ENCODE results near the gene GAS7. TPM values are rescaled to one million over a fixed set of nuclear protein-coding genes. Genes with fewer than 3 reads are reported as not detected.

GAS7 gene
- polyA plus RNA-seq, 1 donor (not counting 4 experiments of a cell fraction or from before 2014, with no cell fraction given), result 0.10 TPM

GRCh38 chr17:10114931-10115535, 83.4 kb downstream of the GAS7 start:
- peak overlapping the region; percentile 27 for H2AFZ ChIP-seq (ENCODE audit: control insufficient read depth, low read length)
- no peaks in the 10 kb centered on the region for H4K20me1 ChIP-seq (ENCODE audit: control insufficient read depth, extremely low read depth, insufficient read depth, low read length)
- H3K79me2 ChIP-seq (ENCODE audit: control insufficient read depth, insufficient read depth, low read length), result no peaks in the 10 kb centered on the region
- H3K27ac ChIP-seq (ENCODE audit: control insufficient read depth, insufficient read depth, low read length), result no peak overlapping the region
- H3K9me1 ChIP-seq (ENCODE audit: control insufficient read depth, extremely low read depth, insufficient read depth, low read length), result no peaks in the 10 kb centered on the region
- H3K4me2 ChIP-seq (ENCODE audit: control insufficient read depth, extremely low read depth, insufficient read depth, low read depth, low read length), result peak overlapping the region; percentile 78
- no peaks in the 10 kb centered on the region for H3K36me3 ChIP-seq (ENCODE audit: control insufficient read depth in 2 of 2, extremely low read depth in 1 of 2, insufficient read depth in 2 of 2, low read length in 2 of 2)
- H3K9ac ChIP-seq (ENCODE audit: control insufficient read depth, extremely low read depth, insufficient read depth, low read length), result peak overlapping the region; percentile 33
- H3K9me3 ChIP-seq (ENCODE audit: control insufficient read depth, low read depth, low read length), result no peaks in the 10 kb centered on the region
- TF ChIP-seq EZH2 (IDR thresholded peaks at IDR 0.05; ENCODE audit: low read length) (no peak), CTCF (optimal IDR thresholded peaks at IDR 0.05 in 1 of 3, IDR thresholded peaks at IDR 0.05 in 1 of 3, conservative IDR thresholded peaks at IDR 0.05 in 1 of 3; ENCODE audit: extremely low read depth in 1 of 3, insufficient read depth in 2 of 3, low read length in 3 of 3) (no peak)
- FAIRE-seq, result peak; percentile 41
- dilution Hi-C loops (cut with MboI; ENCODE audit: extremely low pct_ligation_motif_present, low sequenced_read_pairs), result no loop called here
- peaks cover 22% of the 10 kb centered on the region for H3K4me1 ChIP-seq (ENCODE audit: control insufficient read depth, extremely low read depth, insufficient read depth, low read length)
- H3K27me3 ChIP-seq (ENCODE audit: control insufficient read depth, extremely low read depth, insufficient read depth, low read length), result no peaks in the 10 kb centered on the region
- DNase-seq (ENCODE audit: low read depth, low spot score), result no peak
- peak overlapping the region in 1 of 3 experiments; percentile 40 for H3K4me3 ChIP-seq (ENCODE audit: control insufficient read depth in 2 of 3, extremely low read depth in 1 of 3, insufficient read depth in 2 of 3, low read depth in 1 of 3, low read length in 3 of 3)

GRCh38 chr17:10112962-10113361, 85.4 kb downstream of the GAS7 start:
- Histone ChIP-seq H3K36me3 (ENCODE audit: control insufficient read depth in 2 of 2, extremely low read depth in 1 of 2, insufficient read depth in 2 of 2, low read length in 2 of 2) (no peaks in the 10 kb centered on the region), H3K9me1 (ENCODE audit: control insufficient read depth, extremely low read depth, insufficient read depth, low read length) (no peaks in the 10 kb centered on the region), H3K4me3 (ENCODE audit: control insufficient read depth in 2 of 3, extremely low read depth in 1 of 3, insufficient read depth in 2 of 3, low read depth in 1 of 3, low read length in 3 of 3) (no peak overlapping the region), H3K4me2 (ENCODE audit: control insufficient read depth, extremely low read depth, insufficient read depth, low read depth, low read length) (no peak overlapping the region), H3K9ac (ENCODE audit: control insufficient read depth, extremely low read depth, insufficient read depth, low read length) (no peak overlapping the region), H4K20me1 (ENCODE audit: control insufficient read depth, extremely low read depth, insufficient read depth, low read length) (no peaks in the 10 kb centered on the region), H3K9me3 (ENCODE audit: control insufficient read depth, low read depth, low read length) (no peaks in the 10 kb centered on the region), H3K27me3 (ENCODE audit: control insufficient read depth, extremely low read depth, insufficient read depth, low read length) (no peaks in the 10 kb centered on the region), H2AFZ (ENCODE audit: control insufficient read depth, low read length) (no peak overlapping the region), H3K27ac (ENCODE audit: control insufficient read depth, insufficient read depth, low read length) (no peak overlapping the region), H3K79me2 (ENCODE audit: control insufficient read depth, insufficient read depth, low read length) (no peaks in the 10 kb centered on the region), H3K4me1 (ENCODE audit: control insufficient read depth, extremely low read depth, insufficient read depth, low read length) (peaks cover 15% of the 10 kb centered on the region)
- TF ChIP-seq EZH2 (IDR thresholded peaks at IDR 0.05; ENCODE audit: low read length) (no peak), CTCF (optimal IDR thresholded peaks at IDR 0.05 in 1 of 3, IDR thresholded peaks at IDR 0.05 in 1 of 3, conservative IDR thresholded peaks at IDR 0.05 in 1 of 3; ENCODE audit: extremely low read depth in 1 of 3, insufficient read depth in 2 of 3, low read length in 3 of 3) (no peak)
- dilution Hi-C loops (cut with MboI; ENCODE audit: extremely low pct_ligation_motif_present, low sequenced_read_pairs), result no loop called here
- DNase-seq (ENCODE audit: low read depth, low spot score), result no peak
- FAIRE-seq, result no peak

All from keratinocyte (primary cell).